PC-3 (cell line): ENCODE data around the gene SCARB1. TPM values are rescaled to one million over a fixed set of nuclear protein-coding genes. Genes with fewer than 3 reads are reported as not detected.

ENCODE experiments used
- ATAC-seq: fragments of 200-7000 bp; cut with Tn5 transposase; 2 replicates; pipeline ENCODE4 v1.9.1; 2020; ENCODE audit warnings: mild to moderate bottlenecking, moderate library complexity
- BruUV-seq: library from RNA; stranded (reverse); fragments of 400-500 nt; replicated peaks from 2 replicates; lab custom pipeline; 2021; lab: Mats Ljungman, UMichigan
- CTCF ChIA-PET: fragments of 300-600 bp; sonication (Branson Sonifier 250); formaldehyde crosslinking; loops from one replicate; lab custom pipeline; 2022; ENCODE audit warnings: antibody characterized with exemption; lab: Charles Lee
- POLR2A ChIA-PET: fragments of 300-600 bp; sonication (Branson Sonifier 250); formaldehyde crosslinking; loops from one replicate; lab custom pipeline; 2022; ENCODE audit warnings: antibody characterized with exemption; ENCODE audit not compliant: unreplicated experiment; lab: Charles Lee
- DNase-seq: peaks from one replicate; pipeline ENCODE4 v3.0.0-alpha.2; 2015
- H2AFZ ChIP-seq: fragments of 300-600 bp; sonication (generic); 2 replicates; pipeline ENCODE4 v1.6.0; 2016; ENCODE audit warnings: antibody characterized with exemption, low read length
- H3F3A ChIP-seq: fragments of 300-600 bp; sonication (generic); one replicate; pipeline ENCODE4 v1.6.0; 2017; ENCODE audit warnings: antibody characterized with exemption, low read length, control low read depth, mild to moderate bottlenecking; ENCODE audit not compliant: unreplicated experiment
- H3K27ac ChIP-seq: fragments of 300-600 bp; sonication (generic); 2 replicates; pipeline ENCODE4 v1.5.1; 2016; ENCODE audit warnings: mild to moderate bottlenecking, low read length
- H3K27me3 ChIP-seq: fragments of 300-600 bp; sonication (generic); 2 replicates; pipeline ENCODE4 v1.6.1; 2016; ENCODE audit warnings: low read length, mixed read lengths
- H3K36me3 ChIP-seq: fragments of 300-600 bp; sonication (generic); 2 replicates; pipeline ENCODE4 v1.6.1; 2016; ENCODE audit warnings: low read depth, mixed run types, low read length, mixed read lengths
- H3K4me1 ChIP-seq: fragments of 300-600 bp; sonication (generic); 2 replicates; pipeline ENCODE4 v1.5.1; 2016; ENCODE audit warnings: low read length; ENCODE audit not compliant: insufficient read depth
- H3K4me2 ChIP-seq: fragments of 300-600 bp; sonication (generic); 2 replicates; pipeline ENCODE4 v1.6.0; 2016; ENCODE audit warnings: low read length
- H3K4me3 ChIP-seq: fragments of 300-600 bp; sonication (generic); 2 replicates; pipeline ENCODE4 v1.5.1; 2016; ENCODE audit warnings: mild to moderate bottlenecking, low read length, mixed read lengths
- H3K79me2 ChIP-seq: fragments of 300-600 bp; sonication (generic); 2 replicates; pipeline ENCODE4 v1.6.1; 2017; ENCODE audit warnings: low read length, mixed read lengths
- H3K9ac ChIP-seq: fragments of 300-600 bp; sonication (generic); 2 replicates; pipeline ENCODE4 v1.6.0; 2016; ENCODE audit warnings: mild to moderate bottlenecking, low read length
- H3K9me2 ChIP-seq: fragments of 300-600 bp; sonication (generic); replicated peaks from 2 replicates; pipeline ENCODE4 v1.6.1; 2016; ENCODE audit warnings: mixed run types, low read length, mixed read lengths
- H3K9me3 ChIP-seq: fragments of 300-600 bp; sonication (generic); 2 replicates; pipeline ENCODE4 v1.6.1; 2016; ENCODE audit warnings: low read length, mixed read lengths
- H4K20me1 ChIP-seq: fragments of 300-600 bp; sonication (generic); 2 replicates; pipeline ENCODE4 v1.6.1; 2016; ENCODE audit warnings: low read length, mixed read lengths
- CTCF ChIP-seq: fragments of 300-600 bp; sonication (generic); conservative IDR thresholded peaks from 2 replicates; pipeline ENCODE4 v1.5.1; 2017; ENCODE audit warnings: antibody characterized with exemption, low read depth, mild to moderate bottlenecking, low read length
- EZH2 ChIP-seq: fragments of 300-600 bp; sonication (generic); IDR thresholded peaks from one replicate; pipeline ENCODE4 v1.6.1; 2017; ENCODE audit warnings: antibody characterized with exemption, mild to moderate bottlenecking, low read length; ENCODE audit not compliant: unreplicated experiment
- EZH2phosphoT487 ChIP-seq: fragments of 300-600 bp; sonication (generic); IDR thresholded peaks from 2 replicates; pipeline ENCODE4 v1.6.1; 2018; ENCODE audit warnings: mild to moderate bottlenecking, antibody characterized with exemption, low read length, borderline replicate concordance
- intact Hi-C: fragments of 100-400 bp; cut with micrococcal nuclease; formaldehyde crosslinking; loops from 2 replicates; pipeline ENCODE4 v1.9.0; 2023
- total RNA-seq: library from RNA; depleted of rRNA; stranded (reverse); fragments of >200 nt; gene quantifications from 2 replicates; pipeline ENCODE4 v1.2.3, GENCODE V29; 2014

SCARB1 gene
- total RNA-seq, 1 experiment from 2014 or later, result 79.1 TPM

- DNase-seq, result no peak
- POLR2A ChIA-PET, result no interaction called here
- ATAC-seq, result no peak
- H3K27ac ChIP-seq, result no peak overlapping the region
- no peak overlapping the region for H3K4me2 ChIP-seq
- no peak overlapping the region for H2AFZ ChIP-seq
- no peak for TF ChIP-seq EZH2
- no peak for TF ChIP-seq CTCF
- H3K36me3 ChIP-seq, result no peaks in the 10 kb centered on the region
- no peaks in the 10 kb centered on the region for H4K20me1 ChIP-seq
- CTCF ChIA-PET, result interaction anchor here (0.5 to 1.3 kb wide), 2 partner anchors 26 to 248 kb away, joined by 4 to 8 read pairs; no protein-coding TSS in a partner anchor
- H3K4me3 ChIP-seq, result no peak overlapping the region
- no peaks in the 10 kb centered on the region for H3K9me2 ChIP-seq
- no peak overlapping the region for H3K9ac ChIP-seq
- H3K27me3 ChIP-seq, result no peaks in the 10 kb centered on the region
- peaks cover 9% of the 10 kb centered on the region for H3K9me3 ChIP-seq
- no TSS peak for BruUV-seq
- no peaks in the 10 kb centered on the region for H3K79me2 ChIP-seq
- H3K4me1 ChIP-seq, result peaks cover 11% of the 10 kb centered on the region
- no peaks in the 10 kb centered on the region for H3F3A ChIP-seq
- intact Hi-C loops, result loop anchor here (1.0 to 2.0 kb wide), 3 partner anchors 83 to 344 kb away; partner anchors contain the start of gene NCOR2
Observed at GRCh38 chr12:124766727-124767065, 97.0 kb downstream of the SCARB1 start.

GRCh38 chr12:124765581-124766489 is 97.8 kb downstream of the SCARB1 start:
- POLR2A ChIA-PET, result no interaction called here
- TF ChIP-seq EZH2 (no peak), EZH2phosphoT487 (no peak), CTCF (no peak)
- H3K36me3 ChIP-seq, result no peaks in the 10 kb centered on the region
- CTCF ChIA-PET, result interaction anchor here (0.5 to 1.3 kb wide), 3 partner anchors 25 to 247 kb away, joined by 3 to 8 read pairs (median 4); no protein-coding TSS in a partner anchor
- peaks cover 9% of the 10 kb centered on the region for H3K9me3 ChIP-seq
- H3K79me2 ChIP-seq, result no peaks in the 10 kb centered on the region
- no peak overlapping the region for H3K27ac ChIP-seq
- H3K9me2 ChIP-seq, result no peaks in the 10 kb centered on the region
- intact Hi-C loops, result loop anchor here (2.0 kb wide), 2 partner anchors 19 to 199 kb away; partner anchors contain the start of gene NCOR2
- no peaks in the 10 kb centered on the region for H3F3A ChIP-seq
- no TSS peak for BruUV-seq
- H3K4me1 ChIP-seq, result peaks cover 8% of the 10 kb centered on the region
- H3K4me3 ChIP-seq, result no peak overlapping the region
- no peak for ATAC-seq
- H2AFZ ChIP-seq, result no peak overlapping the region
- H3K27me3 ChIP-seq, result no peaks in the 10 kb centered on the region
- H3K9ac ChIP-seq, result no peak overlapping the region
- DNase-seq, result no peak
- H3K4me2 ChIP-seq, result no peak overlapping the region
- H4K20me1 ChIP-seq, result no peaks in the 10 kb centered on the region
